Heart left ventricle (tissue), 13 donors: ENCODE data around the gene DNAJC18.

Source experiments
- CTCF ChIP-seq, 12 donors: fragments of 200-600 bp; sonication (generic) in 4 of 12; IDR thresholded peaks; one replicate each; pipeline versions ENCODE4 v1.5.0 to v1.8.0; 2018 to 2022; ENCODE audit warnings: antibody characterized with exemption in 12 of 12, mild to moderate bottlenecking in 5 of 12
- POLR2A ChIP-seq, 2 donors: fragments of 450-650 bp; IDR thresholded peaks; one replicate each; pipeline ENCODE4 v1.6.1; 2017; ENCODE audit warnings: antibody characterized with exemption in 2 of 2, mild to moderate bottlenecking in 2 of 2, moderate library complexity in 2 of 2
- donor health status: ischemic (EF 13 %, LVEDD 7.1; RV severe dilation, severe dysfunction).
- donor health status: DM: no; HTN: yes; CAD: no.
- donor health status: DM: no; HTN: no; CAD: no.
- donor health status: ischemic (EF 25% LVEDD 6.9; RV normal size, moderate dysfunction).
- donor health status: ischemic (EF 25% LVEDD 5.7; RV mildly dilated, moderate dysfunction).
- donor health status: ischemic (EF 35%, LVEDD 5.7; RV mildly dilated, moderate dysfunction).
- donor health status: nonischemic (EF 11% LVEDD 7.7; RV severe dilation, severe dysfunction).
- donor health status: DM: yes; HTN: yes; CAD: no.
- donor health status: PGD.
- donor health status: ischemic (EF 29% LVEDD 5.4; RV normal size, mild dysfunction).
- donor health status: nonischemic (EF 23%, LVEDD 6.1; RV moderate dilation, normal function).

DNA sequence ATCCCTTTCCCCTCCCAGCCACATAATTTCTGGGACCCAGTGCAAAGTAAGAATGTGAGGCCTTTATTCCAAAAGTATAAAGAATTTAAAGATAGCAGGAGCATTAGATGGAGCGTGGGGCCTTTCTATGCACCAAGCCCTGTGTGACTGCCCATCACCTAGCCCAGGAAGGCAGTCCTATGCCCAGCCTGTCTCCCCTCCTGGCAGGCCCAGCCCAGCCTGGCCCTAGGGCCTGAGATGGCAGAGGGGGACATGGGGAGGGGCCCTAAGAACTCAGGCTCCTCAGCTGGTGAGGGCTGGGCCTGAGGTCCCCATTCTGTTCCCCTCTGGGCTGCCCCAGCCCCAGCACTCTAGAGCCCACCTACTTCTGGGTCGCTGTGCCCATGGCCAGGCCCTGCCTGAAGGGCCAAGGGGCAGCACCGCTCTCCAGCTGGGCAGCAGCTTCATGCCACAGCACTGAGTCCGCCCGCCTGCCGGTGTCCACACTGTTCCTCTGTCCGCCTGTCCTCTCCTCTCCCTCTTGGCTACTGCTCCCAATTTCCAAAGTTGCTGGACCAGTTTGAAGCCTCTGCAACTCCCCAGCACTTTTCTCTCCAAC lies 55.2 kb downstream of the DNAJC18 start:
- TF ChIP-seq CTCF (IDR thresholded peaks at IDR 0.05) (no peak), POLR2A (IDR thresholded peaks at IDR 0.05) (no peak)
